ENCODE data around the gene KHK. TPM values are rescaled to one million over a fixed set of nuclear protein-coding genes. Genes with fewer than 3 reads are reported as not detected.
A peak's percentile ranks its signal among the peaks of the same experiment; 100 is the strongest.
"Not testable (repeated sequence)": the region's sequence is repeated elsewhere in the genome, so short reads cannot be mapped to it uniquely, and the experiment has no call there.

KHK gene
- total RNA-seq, 4 donors from 2014 or later: 0.44 to 2.3 (median 1.7) TPM

GRCh38 chr2:27102329-27102728, 15.8 kb downstream of the KHK start:
- H3K9me3 ChIP-seq: no peaks in the 10 kb centered on the region
- 78 to 93% methylated on average over 2 to 3 of the region's 5 CpGs for WGBS, 2 donors
- no peak overlapping the region for H3K4me3 ChIP-seq (replicated peaks in 1 of 3)
- intact Hi-C loops (cut with DNase I): no loop called here
- H3K36me3 ChIP-seq: no peaks in the 10 kb centered on the region
- DNase-seq: no peak
- H3K27me3 ChIP-seq: no peaks in the 10 kb centered on the region
- no peak overlapping the region for H3K27ac ChIP-seq
- H3K4me1 ChIP-seq: peaks cover 5 to 13% of the 10 kb centered on the region in 2 donors
- no peak for TF ChIP-seq POLR2A (IDR thresholded peaks at IDR 0.05)
- TF ChIP-seq CTCF (IDR thresholded peaks at IDR 0.05): no peak

GRCh38 chr2:27105981-27106380, 19.4 kb downstream of the KHK start:
- Histone ChIP-seq H3K4me1 (peaks cover 5 to 13% of the 10 kb centered on the region in 2 donors), H3K27ac (peak overlapping the region in 1 of 3 donors; percentile 9), H3K36me3 (no peaks in the 10 kb centered on the region), H3K9me3 (no peaks in the 10 kb centered on the region), H3K4me3 (replicated peaks in 1 of 3) (no peak overlapping the region), H3K27me3 (no peaks in the 10 kb centered on the region)
- WGBS, 2 donors: 16 to 23% methylated on average over 3 of the region's 3 CpGs
- no peak for DNase-seq
- no peak for TF ChIP-seq POLR2A (IDR thresholded peaks at IDR 0.05)
- no peak for TF ChIP-seq CTCF (IDR thresholded peaks at IDR 0.05)
- intact Hi-C loops (cut with DNase I): no loop called here

GRCh38 chr2:27108221-27108620, 21.6 kb downstream of the KHK start:
- Histone ChIP-seq H3K4me1 (peaks cover 5 to 13% of the 10 kb centered on the region in 2 donors), H3K27ac (no peak overlapping the region), H3K36me3 (no peaks in the 10 kb centered on the region), H3K9me3 (no peaks in the 10 kb centered on the region), H3K4me3 (replicated peaks in 1 of 3) (no peak overlapping the region), H3K27me3 (no peaks in the 10 kb centered on the region)
- intact Hi-C loops (cut with DNase I): no loop called here
- TF ChIP-seq CTCF (IDR thresholded peaks at IDR 0.05): no peak
- TF ChIP-seq POLR2A (IDR thresholded peaks at IDR 0.05): no peak
- WGBS, 2 donors: 86 to 96% methylated on average over 2 of the region's 2 CpGs
- DNase-seq: no peak

- Histone ChIP-seq H3K9me3 (no peaks in the 10 kb centered on the region), H3K27ac (no peak overlapping the region), H3K4me3 (replicated peaks in 1 of 3) (no peak overlapping the region), H3K27me3 (no peaks in the 10 kb centered on the region), H3K4me1 (peaks cover 5 to 13% of the 10 kb centered on the region in 2 donors), H3K36me3 (no peaks in the 10 kb centered on the region)
- 87 to 99% methylated on average over 3 of the region's 3 CpGs for WGBS, 2 donors
- TF ChIP-seq POLR2A (IDR thresholded peaks at IDR 0.05) (no peak), CTCF (IDR thresholded peaks at IDR 0.05) (no peak)
- intact Hi-C loops (cut with DNase I): no loop called here
- DNase-seq: no peak
Observed at GRCh38 chr2:27109083-27109482, 22.5 kb downstream of the KHK start.

- peaks cover 2 to 10% of the 10 kb centered on the region in 2 donors for H3K4me1 ChIP-seq
- H3K27ac ChIP-seq; H3K36me3 ChIP-seq; H3K9me3 ChIP-seq; H3K4me3 ChIP-seq (replicated peaks in 1 of 3); DNase-seq; intact Hi-C loops (cut with DNase I); H3K27me3 ChIP-seq: not testable (repeated sequence)
- WGBS, 2 donors: 81 to 85% methylated on average over 24 of the region's 24 CpGs
Observed at GRCh38 chr2:27110603-27111352, 24.2 kb downstream of the KHK start.

- H3K9me3 ChIP-seq; DNase-seq; H3K4me3 ChIP-seq (replicated peaks in 1 of 3); H3K36me3 ChIP-seq; H3K27me3 ChIP-seq; intact Hi-C loops (cut with DNase I); H3K27ac ChIP-seq; H3K4me1 ChIP-seq: not testable (repeated sequence)
- WGBS, 2 donors: 92 to 93% methylated on average over 20 to 33 of the region's 49 CpGs
Observed at GRCh38 chr2:27111392-27112078, 25.0 kb downstream of the KHK start.
